ENCODE measurements around the gene CARD11.
A peak's percentile ranks its signal among the peaks of the same experiment; 100 is the strongest.

Gene CARD11

GRCh38 chr7:3067193-3067592 lies 23.5 kb upstream of the CARD11 start:
- no peak for DNase-seq (ENCODE audit: low spot score)
- TF ChIP-seq, protein P1, sequence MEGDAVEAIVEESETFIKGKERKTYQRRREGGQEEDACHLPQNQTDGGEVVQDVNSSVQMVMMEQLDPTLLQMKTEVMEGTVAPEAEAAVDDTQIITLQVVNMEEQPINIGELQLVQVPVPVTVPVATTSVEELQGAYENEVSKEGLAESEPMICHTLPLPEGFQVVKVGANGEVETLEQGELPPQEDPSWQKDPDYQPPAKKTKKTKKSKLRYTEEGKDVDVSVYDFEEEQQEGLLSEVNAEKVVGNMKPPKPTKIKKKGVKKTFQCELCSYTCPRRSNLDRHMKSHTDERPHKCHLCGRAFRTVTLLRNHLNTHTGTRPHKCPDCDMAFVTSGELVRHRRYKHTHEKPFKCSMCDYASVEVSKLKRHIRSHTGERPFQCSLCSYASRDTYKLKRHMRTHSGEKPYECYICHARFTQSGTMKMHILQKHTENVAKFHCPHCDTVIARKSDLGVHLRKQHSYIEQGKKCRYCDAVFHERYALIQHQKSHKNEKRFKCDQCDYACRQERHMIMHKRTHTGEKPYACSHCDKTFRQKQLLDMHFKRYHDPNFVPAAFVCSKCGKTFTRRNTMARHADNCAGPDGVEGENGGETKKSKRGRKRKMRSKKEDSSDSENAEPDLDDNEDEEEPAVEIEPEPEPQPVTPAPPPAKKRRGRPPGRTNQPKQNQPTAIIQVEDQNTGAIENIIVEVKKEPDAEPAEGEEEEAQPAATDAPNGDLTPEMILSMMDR (conservative IDR thresholded peaks at IDR 0.05; ENCODE audit: low read depth) = no peak
- H3K27ac ChIP-seq = no peak overlapping the region
- ChIA-PET CTCF (interaction anchor here (0.6 kb wide), 1 partner anchor 191 kb away, joined by 3 read pairs; no protein-coding TSS in a partner anchor), POLR2A (ENCODE audit: low non-redundant PET) (no interaction called here)

DNA sequence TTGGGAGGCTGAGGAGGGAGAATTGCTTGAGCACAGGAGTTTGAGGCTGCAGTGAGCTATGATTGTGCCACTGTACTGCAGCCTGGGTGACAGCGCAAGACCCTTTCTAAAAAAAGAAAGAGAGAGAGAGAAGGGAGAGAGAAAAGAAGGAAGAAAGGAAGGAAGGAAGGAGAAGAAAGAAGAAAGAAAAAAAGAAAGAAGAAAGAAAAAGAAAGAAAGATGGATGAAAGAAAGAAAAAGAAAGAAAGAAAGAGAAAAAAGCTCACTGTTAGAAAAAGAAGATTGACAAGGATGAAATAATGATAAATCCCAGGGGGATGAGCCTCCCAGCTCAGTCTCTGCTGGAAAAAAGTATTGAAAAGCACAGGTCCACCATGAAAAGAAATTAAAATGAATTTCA lies 22.8 kb upstream of the CARD11 start:
- ChIA-PET POLR2A (ENCODE audit: low non-redundant PET) (no interaction called here), CTCF (interaction anchor here (0.6 to 0.9 kb wide), 2 partner anchors 191 to 1565 kb away, joined by 3 read pairs; no protein-coding TSS in a partner anchor)
- no peak for DNase-seq (ENCODE audit: low spot score)
- H3K27ac ChIP-seq = no peak overlapping the region
- TF ChIP-seq, protein P1 (conservative IDR thresholded peaks at IDR 0.05; ENCODE audit: low read depth) = no peak

DNA sequence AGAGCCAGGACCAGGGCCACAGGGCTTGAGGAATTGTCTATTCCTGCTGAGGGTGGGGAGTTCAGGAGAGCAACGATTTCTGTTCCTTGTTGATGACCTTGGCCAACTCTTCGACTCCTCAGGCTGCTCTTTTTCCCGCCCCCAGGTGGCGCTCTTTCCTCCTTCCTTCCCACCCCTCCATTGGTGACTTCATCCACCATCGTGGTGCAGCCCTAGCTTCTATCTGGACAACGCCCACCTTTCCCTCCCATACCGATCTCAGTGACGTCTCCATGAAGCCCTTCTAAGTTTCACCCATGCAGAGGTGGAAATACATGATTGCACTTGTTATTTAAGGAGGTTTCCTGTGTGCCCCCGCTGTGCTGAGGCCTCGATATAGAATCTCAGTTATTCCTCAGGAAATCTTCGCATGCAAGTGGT lies 22.1 kb upstream of the CARD11 start:
- H3K27ac ChIP-seq = no peak overlapping the region
- POLR2A ChIA-PET (ENCODE audit: low non-redundant PET) = no interaction called here
- TF ChIP-seq, protein P1 (conservative IDR thresholded peaks at IDR 0.05; ENCODE audit: low read depth) = no peak; the same call in 1 of the 2 replicates
- CTCF ChIA-PET = interaction anchor here (0.6 to 0.9 kb wide), 3 partner anchors 226 to 1566 kb away, joined by 3 to 4 read pairs (median 3); no protein-coding TSS in a partner anchor
- peak; percentile 47 for DNase-seq (ENCODE audit: low spot score)

- TF ChIP-seq, protein P1 (conservative IDR thresholded peaks at IDR 0.05; ENCODE audit: low read depth) = no peak
- no peak overlapping the region for H3K27ac ChIP-seq
- ChIA-PET POLR2A (ENCODE audit: low non-redundant PET) (no interaction called here), CTCF (interaction anchor here (0.7 kb wide), 1 partner anchor 632 kb away, joined by 4 read pairs; no protein-coding TSS in a partner anchor)
- no peak for DNase-seq (ENCODE audit: low spot score)
These were observed 20.4 kb upstream of the CARD11 start for GRCh38 chr7:3064067-3064466.

GRCh38 chr7:3063016-3063753 lies 19.5 kb upstream of the CARD11 start:
- H3K27ac ChIP-seq = no peak overlapping the region
- ChIA-PET POLR2A (ENCODE audit: low non-redundant PET) (no interaction called here), CTCF (no interaction called here)
- TF ChIP-seq, protein P1 (conservative IDR thresholded peaks at IDR 0.05; ENCODE audit: low read depth) = no peak
- DNase-seq (ENCODE audit: low spot score) = no peak

DNA sequence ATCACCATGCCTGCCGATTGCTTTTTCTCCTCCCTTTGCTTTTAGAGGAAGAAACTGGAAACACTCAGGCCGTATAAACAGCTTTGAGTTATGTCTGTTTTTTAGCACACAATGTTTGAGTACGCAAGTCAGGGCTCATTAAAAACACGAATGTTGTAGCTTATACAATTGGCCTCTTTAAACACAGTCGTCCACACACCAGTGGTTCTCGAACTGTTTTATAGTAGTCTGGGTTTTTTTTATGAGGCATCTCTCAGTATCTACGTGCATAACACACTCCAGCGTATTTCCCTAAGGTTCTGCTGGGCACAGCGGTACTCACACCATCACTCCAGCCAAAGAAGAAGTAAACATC lies 13.4 kb upstream of the CARD11 start:
- H3K27ac ChIP-seq = no peak overlapping the region
- CTCF ChIA-PET = interaction anchor here (0.7 kb wide), 1 partner anchor 1595 kb away, joined by 3 read pairs; no protein-coding TSS in a partner anchor
- TF ChIP-seq, protein P1 (conservative IDR thresholded peaks at IDR 0.05; ENCODE audit: low read depth) = no peak
- POLR2A ChIA-PET (ENCODE audit: low non-redundant PET) = no interaction called here
- no peak for DNase-seq (ENCODE audit: low spot score)

All from RWPE1 (cell line).